Measurements from ENCODE around the gene CUX1.

DNA sequence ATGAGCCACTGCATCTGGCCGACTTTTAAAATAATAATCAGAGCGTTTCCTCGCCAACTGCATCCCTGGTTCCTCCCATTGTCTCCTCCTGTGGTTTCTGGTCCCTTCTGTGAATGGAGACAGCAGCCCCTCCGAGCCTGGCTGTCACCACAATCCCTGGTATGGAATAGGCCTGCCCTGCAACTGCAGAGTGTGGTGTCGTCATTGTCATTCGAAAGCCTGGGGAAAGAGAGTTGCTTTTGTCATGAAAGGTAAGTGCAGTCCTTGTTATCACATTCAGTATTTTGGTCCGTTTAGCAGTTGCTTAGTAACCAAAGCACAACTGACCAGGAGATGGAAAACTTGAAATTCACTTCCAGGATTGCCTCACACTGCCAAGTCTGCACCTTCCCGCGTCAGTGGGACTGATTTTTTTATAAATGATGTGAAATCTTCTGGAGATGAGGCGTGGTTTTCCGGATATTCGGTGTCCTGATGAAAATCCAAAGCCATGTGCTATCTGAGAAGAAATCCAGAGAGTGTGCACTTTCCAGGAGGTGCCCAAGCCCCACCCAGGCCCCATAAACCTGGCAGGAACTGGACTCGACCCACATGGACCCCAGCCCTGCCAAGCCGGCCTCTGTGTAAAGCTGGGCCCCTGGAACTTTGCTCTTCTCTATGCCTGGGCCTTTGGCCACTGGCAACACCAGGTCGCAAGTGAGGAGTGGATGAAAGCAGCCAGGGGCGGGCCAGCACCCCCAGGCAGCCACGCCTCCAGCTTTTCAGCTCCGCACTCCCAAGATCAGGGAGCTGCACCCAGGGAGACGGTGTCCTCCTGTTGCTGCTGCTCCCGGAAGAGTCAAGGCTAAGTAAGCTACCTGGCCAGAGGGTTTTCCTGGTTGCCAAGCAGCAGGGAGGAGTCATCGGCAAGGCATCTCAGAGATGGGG is 335.5 kb downstream of the CUX1 start:
- TF ChIP-seq, protein P1, sequence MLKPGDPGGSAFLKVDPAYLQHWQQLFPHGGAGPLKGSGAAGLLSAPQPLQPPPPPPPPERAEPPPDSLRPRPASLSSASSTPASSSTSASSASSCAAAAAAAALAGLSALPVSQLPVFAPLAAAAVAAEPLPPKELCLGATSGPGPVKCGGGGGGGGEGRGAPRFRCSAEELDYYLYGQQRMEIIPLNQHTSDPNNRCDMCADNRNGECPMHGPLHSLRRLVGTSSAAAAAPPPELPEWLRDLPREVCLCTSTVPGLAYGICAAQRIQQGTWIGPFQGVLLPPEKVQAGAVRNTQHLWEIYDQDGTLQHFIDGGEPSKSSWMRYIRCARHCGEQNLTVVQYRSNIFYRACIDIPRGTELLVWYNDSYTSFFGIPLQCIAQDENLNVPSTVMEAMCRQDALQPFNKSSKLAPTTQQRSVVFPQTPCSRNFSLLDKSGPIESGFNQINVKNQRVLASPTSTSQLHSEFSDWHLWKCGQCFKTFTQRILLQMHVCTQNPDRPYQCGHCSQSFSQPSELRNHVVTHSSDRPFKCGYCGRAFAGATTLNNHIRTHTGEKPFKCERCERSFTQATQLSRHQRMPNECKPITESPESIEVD (tag by site-specific recombination; IDR thresholded peaks at IDR 0.05): no peak
- TF ChIP-seq YY1 (tag by site-specific recombination; IDR thresholded peaks at IDR 0.05) (no peak), ZBTB1 (tag by site-specific recombination; IDR thresholded peaks at IDR 0.05) (no peak), ZNF423 (tag by site-specific recombination; IDR thresholded peaks at IDR 0.05) (no peak), RBAK (tag by site-specific recombination; IDR thresholded peaks at IDR 0.05) (no peak), ZNF350 (tag by site-specific recombination; IDR thresholded peaks at IDR 0.05) (no peak), ZNF555 (tag by site-specific recombination; conservative IDR thresholded peaks at IDR 0.05) (no peak), ZBTB17 (tag by site-specific recombination; IDR thresholded peaks at IDR 0.05) (no peak), ZNF23 (tag by site-specific recombination; IDR thresholded peaks at IDR 0.05; ENCODE audit: borderline replicate concordance) (no peak)
- TF ChIP-seq, protein P2, sequence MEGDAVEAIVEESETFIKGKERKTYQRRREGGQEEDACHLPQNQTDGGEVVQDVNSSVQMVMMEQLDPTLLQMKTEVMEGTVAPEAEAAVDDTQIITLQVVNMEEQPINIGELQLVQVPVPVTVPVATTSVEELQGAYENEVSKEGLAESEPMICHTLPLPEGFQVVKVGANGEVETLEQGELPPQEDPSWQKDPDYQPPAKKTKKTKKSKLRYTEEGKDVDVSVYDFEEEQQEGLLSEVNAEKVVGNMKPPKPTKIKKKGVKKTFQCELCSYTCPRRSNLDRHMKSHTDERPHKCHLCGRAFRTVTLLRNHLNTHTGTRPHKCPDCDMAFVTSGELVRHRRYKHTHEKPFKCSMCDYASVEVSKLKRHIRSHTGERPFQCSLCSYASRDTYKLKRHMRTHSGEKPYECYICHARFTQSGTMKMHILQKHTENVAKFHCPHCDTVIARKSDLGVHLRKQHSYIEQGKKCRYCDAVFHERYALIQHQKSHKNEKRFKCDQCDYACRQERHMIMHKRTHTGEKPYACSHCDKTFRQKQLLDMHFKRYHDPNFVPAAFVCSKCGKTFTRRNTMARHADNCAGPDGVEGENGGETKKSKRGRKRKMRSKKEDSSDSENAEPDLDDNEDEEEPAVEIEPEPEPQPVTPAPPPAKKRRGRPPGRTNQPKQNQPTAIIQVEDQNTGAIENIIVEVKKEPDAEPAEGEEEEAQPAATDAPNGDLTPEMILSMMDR (tag by site-specific recombination; IDR thresholded peaks at IDR 0.05): no peak
- TF ChIP-seq, protein P3, sequence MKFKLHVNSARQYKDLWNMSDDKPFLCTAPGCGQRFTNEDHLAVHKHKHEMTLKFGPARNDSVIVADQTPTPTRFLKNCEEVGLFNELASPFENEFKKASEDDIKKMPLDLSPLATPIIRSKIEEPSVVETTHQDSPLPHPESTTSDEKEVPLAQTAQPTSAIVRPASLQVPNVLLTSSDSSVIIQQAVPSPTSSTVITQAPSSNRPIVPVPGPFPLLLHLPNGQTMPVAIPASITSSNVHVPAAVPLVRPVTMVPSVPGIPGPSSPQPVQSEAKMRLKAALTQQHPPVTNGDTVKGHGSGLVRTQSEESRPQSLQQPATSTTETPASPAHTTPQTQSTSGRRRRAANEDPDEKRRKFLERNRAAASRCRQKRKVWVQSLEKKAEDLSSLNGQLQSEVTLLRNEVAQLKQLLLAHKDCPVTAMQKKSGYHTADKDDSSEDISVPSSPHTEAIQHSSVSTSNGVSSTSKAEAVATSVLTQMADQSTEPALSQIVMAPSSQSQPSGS (tag by site-specific recombination; IDR thresholded peaks at IDR 0.05; ENCODE audit: low read depth): no peak
- TF ChIP-seq, protein P4, sequence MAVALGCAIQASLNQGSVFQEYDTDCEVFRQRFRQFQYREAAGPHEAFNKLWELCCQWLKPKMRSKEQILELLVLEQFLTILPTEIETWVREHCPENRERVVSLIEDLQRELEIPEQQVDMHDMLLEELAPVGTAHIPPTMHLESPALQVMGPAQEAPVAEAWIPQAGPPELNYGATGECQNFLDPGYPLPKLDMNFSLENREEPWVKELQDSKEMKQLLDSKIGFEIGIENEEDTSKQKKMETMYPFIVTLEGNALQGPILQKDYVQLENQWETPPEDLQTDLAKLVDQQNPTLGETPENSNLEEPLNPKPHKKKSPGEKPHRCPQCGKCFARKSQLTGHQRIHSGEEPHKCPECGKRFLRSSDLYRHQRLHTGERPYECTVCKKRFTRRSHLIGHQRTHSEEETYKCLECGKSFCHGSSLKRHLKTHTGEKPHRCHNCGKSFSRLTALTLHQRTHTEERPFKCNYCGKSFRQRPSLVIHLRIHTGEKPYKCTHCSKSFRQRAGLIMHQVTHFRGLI (tag by site-specific recombination; IDR thresholded peaks at IDR 0.05): no peak
- TF ChIP-seq, protein P5, sequence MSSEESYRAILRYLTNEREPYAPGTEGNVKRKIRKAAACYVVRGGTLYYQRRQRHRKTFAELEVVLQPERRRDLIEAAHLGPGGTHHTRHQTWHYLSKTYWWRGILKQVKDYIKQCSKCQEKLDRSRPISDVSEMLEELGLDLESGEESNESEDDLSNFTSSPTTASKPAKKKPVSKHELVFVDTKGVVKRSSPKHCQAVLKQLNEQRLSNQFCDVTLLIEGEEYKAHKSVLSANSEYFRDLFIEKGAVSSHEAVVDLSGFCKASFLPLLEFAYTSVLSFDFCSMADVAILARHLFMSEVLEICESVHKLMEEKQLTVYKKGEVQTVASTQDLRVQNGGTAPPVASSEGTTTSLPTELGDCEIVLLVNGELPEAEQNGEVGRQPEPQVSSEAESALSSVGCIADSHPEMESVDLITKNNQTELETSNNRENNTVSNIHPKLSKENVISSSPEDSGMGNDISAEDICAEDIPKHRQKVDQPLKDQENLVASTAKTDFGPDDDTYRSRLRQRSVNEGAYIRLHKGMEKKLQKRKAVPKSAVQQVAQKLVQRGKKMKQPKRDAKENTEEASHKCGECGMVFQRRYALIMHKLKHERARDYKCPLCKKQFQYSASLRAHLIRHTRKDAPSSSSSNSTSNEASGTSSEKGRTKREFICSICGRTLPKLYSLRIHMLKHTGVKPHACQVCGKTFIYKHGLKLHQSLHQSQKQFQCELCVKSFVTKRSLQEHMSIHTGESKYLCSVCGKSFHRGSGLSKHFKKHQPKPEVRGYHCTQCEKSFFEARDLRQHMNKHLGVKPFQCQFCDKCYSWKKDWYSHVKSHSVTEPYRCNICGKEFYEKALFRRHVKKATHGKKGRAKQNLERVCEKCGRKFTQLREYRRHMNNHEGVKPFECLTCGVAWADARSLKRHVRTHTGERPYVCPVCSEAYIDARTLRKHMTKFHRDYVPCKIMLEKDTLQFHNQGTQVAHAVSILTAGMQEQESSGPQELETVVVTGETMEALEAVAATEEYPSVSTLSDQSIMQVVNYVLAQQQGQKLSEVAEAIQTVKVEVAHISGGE (tag by site-specific recombination; conservative IDR thresholded peaks at IDR 0.05; ENCODE audit: low read depth): no peak
- TF ChIP-seq, protein P6, sequence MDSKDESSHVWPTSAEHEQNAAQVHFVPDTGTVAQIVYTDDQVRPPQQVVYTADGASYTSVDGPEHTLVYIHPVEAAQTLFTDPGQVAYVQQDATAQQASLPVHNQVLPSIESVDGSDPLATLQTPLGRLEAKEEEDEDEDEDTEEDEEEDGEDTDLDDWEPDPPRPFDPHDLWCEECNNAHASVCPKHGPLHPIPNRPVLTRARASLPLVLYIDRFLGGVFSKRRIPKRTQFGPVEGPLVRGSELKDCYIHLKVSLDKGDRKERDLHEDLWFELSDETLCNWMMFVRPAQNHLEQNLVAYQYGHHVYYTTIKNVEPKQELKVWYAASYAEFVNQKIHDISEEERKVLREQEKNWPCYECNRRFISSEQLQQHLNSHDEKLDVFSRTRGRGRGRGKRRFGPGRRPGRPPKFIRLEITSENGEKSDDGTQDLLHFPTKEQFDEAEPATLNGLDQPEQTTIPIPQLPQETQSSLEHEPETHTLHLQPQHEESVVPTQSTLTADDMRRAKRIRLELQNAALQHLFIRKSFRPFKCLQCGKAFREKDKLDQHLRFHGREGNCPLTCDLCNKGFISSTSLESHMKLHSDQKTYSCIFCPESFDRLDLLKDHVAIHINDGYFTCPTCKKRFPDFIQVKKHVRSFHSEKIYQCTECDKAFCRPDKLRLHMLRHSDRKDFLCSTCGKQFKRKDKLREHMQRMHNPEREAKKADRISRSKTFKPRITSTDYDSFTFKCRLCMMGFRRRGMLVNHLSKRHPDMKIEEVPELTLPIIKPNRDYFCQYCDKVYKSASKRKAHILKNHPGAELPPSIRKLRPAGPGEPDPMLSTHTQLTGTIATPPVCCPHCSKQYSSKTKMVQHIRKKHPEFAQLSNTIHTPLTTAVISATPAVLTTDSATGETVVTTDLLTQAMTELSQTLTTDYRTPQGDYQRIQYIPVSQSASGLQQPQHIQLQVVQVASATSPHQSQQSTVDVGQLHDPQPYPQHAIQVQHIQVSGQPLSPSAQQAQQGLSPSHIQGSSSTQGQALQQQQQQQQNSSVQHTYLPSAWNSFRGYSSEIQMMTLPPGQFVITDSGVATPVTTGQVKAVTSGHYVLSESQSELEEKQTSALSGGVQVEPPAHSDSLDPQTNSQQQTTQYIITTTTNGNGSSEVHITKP (tag by site-specific recombination; IDR thresholded peaks at IDR 0.05): no peak
